IMR-90 (cell line): Measurements from ENCODE around the gene FBXW8. TPM values are rescaled to one million over a fixed set of nuclear protein-coding genes. Genes with fewer than 3 reads are reported as not detected.

ENCODE experiments used
- ATAC-seq: fragments of 200-7000 bp; cut with Tn5 transposase; 2 replicates; pipeline ENCODE4 v1.9.1; 2020; ENCODE audit warnings: low read depth, mild to moderate bottlenecking, moderate library complexity
- BruUV-seq: library from RNA; stranded (reverse); fragments of 400-500 nt; replicated peaks from 2 replicates; lab custom pipeline; 2021; lab: Mats Ljungman, UMichigan
- CTCF ChIA-PET: fragments of 300-600 bp; formaldehyde crosslinking; extraction: SDS; loops from one replicate; lab custom pipeline; 2021; ENCODE audit warnings: antibody characterized with exemption; lab: Yijun Ruan, JAX
- POLR2A ChIA-PET: fragments of 300-600 bp; sonication (Branson Sonifier 250); formaldehyde crosslinking; loops from one replicate; lab custom pipeline; 2022; ENCODE audit warnings: antibody characterized with exemption; ENCODE audit not compliant: unreplicated experiment; lab: Charles Lee
- DNase-seq: peaks from one replicate; pipeline ENCODE4 v3.0.0; 2013
- H2AFZ ChIP-seq: replicated peaks from 2 replicates; pipeline ENCODE3; 2013; ENCODE audit warnings: low read length, mild to moderate bottlenecking; ENCODE audit not compliant: poor library complexity
- H2AK5ac ChIP-seq: 2 replicates; pipeline ENCODE4 v1.6.1; 2013; ENCODE audit warnings: low read depth, low read length, inconsistent platforms
- H2AK9ac ChIP-seq: replicated peaks from 2 replicates; pipeline ENCODE3; 2013; ENCODE audit warnings: mild to moderate bottlenecking, low read depth, low read length, moderate library complexity; ENCODE audit not compliant: poor library complexity
- H2BK120ac ChIP-seq: 2 replicates; pipeline ENCODE4 v1.6.1; 2013; ENCODE audit warnings: low read depth, low read length, inconsistent platforms
- H2BK15ac ChIP-seq: 3 replicates; pipeline ENCODE4 v1.6.1; 2013; ENCODE audit warnings: low read depth, low read length, inconsistent platforms
- H2BK20ac ChIP-seq: 2 replicates; pipeline ENCODE4 v1.6.1; 2013; ENCODE audit warnings: low read depth, mild to moderate bottlenecking, inconsistent platforms, low read length, moderate library complexity
- H2BK5ac ChIP-seq: 2 replicates; pipeline ENCODE4 v1.6.1; 2013; ENCODE audit warnings: mild to moderate bottlenecking, low read depth, low read length, inconsistent platforms; ENCODE audit not compliant: poor library complexity, severe bottlenecking
- H3K14ac ChIP-seq: replicated peaks from 2 replicates; pipeline ENCODE4 v1.6.1; 2013; ENCODE audit warnings: low read depth, low read length, inconsistent platforms
- H3K18ac ChIP-seq: 2 replicates; pipeline ENCODE4 v1.6.1; 2013; ENCODE audit warnings: low read depth, low read length, control low read depth
- H3K23ac ChIP-seq: 2 replicates; pipeline ENCODE4 v1.6.1; 2013; ENCODE audit warnings: low read depth, low read length, inconsistent platforms
- H3K27ac ChIP-seq: 2 replicates; pipeline ENCODE4 v1.5.1; 2013; ENCODE audit warnings: mild to moderate bottlenecking, control low read depth, low read length; ENCODE audit not compliant: insufficient read depth
- H3K27me3 ChIP-seq: 2 replicates; pipeline ENCODE4 v1.6.1; 2013; ENCODE audit warnings: low read length; ENCODE audit not compliant: control insufficient read depth, insufficient read depth
- H3K36me3 ChIP-seq: 2 replicates; pipeline ENCODE4 v1.6.1; 2013; ENCODE audit warnings: low read length, mixed read lengths; ENCODE audit not compliant: control insufficient read depth, insufficient read depth
- H3K4ac ChIP-seq: 2 replicates; pipeline ENCODE4 v1.6.1; 2013; ENCODE audit warnings: low read depth, low read length, inconsistent platforms
- H3K4me1 ChIP-seq: 2 replicates; pipeline ENCODE4 v1.6.1; 2013; ENCODE audit warnings: low read length, mixed read lengths; ENCODE audit not compliant: control insufficient read depth, insufficient read depth
- H3K4me2 ChIP-seq: 2 replicates; pipeline ENCODE4 v1.6.1; 2013; ENCODE audit warnings: low read depth, mild to moderate bottlenecking, control low read depth, low read length, moderate library complexity
- H3K4me3 ChIP-seq: 2 replicates; pipeline ENCODE4 v1.5.1; 2013; ENCODE audit warnings: low read depth, mild to moderate bottlenecking, control low read depth, low read length, moderate library complexity; ENCODE audit not compliant: insufficient read depth
- H3K56ac ChIP-seq: 2 replicates; pipeline ENCODE4 v1.6.1; 2013; ENCODE audit warnings: low read length, inconsistent platforms; ENCODE audit not compliant: insufficient read depth; ENCODE audit errors: extremely low read depth
- H3K79me1 ChIP-seq, 2 experiments: 2 replicates each; pipeline ENCODE4 v1.6.1; 2013; ENCODE audit warnings: low read length in 2 of 2, inconsistent platforms in 1 of 2, low read depth in 1 of 2
- H3K9ac ChIP-seq: 2 replicates; pipeline ENCODE4 v1.6.1; 2013; ENCODE audit warnings: low read depth, low read length, control low read depth
- H3K9me1 ChIP-seq: 2 replicates; pipeline ENCODE4 v1.6.1; 2013; ENCODE audit warnings: low read length, inconsistent platforms; ENCODE audit not compliant: insufficient read depth
- H3K9me3 ChIP-seq: 2 replicates; pipeline ENCODE4 v1.6.1; 2013; ENCODE audit warnings: low read length; ENCODE audit not compliant: control insufficient read depth, insufficient read depth
- H4K20me1 ChIP-seq: 2 replicates; pipeline ENCODE4 v1.6.1; 2013; ENCODE audit warnings: low read length, inconsistent platforms; ENCODE audit not compliant: insufficient read depth
- H4K5ac ChIP-seq: 2 replicates; pipeline ENCODE4 v1.6.1; 2013; ENCODE audit warnings: mild to moderate bottlenecking, low read depth, low read length, control low read depth
- H4K8ac ChIP-seq, 2 experiments: 2 replicates each; pipeline ENCODE4 v1.6.1; 2013; ENCODE audit warnings: low read depth in 2 of 2, low read length in 2 of 2, control low read depth in 1 of 2, inconsistent platforms in 1 of 2
- H4K91ac ChIP-seq: 2 replicates; pipeline ENCODE4 v1.6.1; 2013; ENCODE audit warnings: low read depth, low read length, inconsistent platforms; ENCODE audit not compliant: insufficient read depth
- BHLHE40 ChIP-seq: fragments of 150-350 bp; IDR thresholded peaks from 2 replicates; pipeline ENCODE4 v1.6.1; 2016; ENCODE audit warnings: mild to moderate bottlenecking, low read depth, low read length
- CEBPB ChIP-seq: IDR thresholded peaks from 2 replicates; pipeline ENCODE4 v1.6.1; 2012; ENCODE audit warnings: low read depth, low read length, improper control_type of control experiment
- MAFK ChIP-seq: IDR thresholded peaks from 2 replicates; pipeline ENCODE4 v1.6.1; 2012; ENCODE audit warnings: low read depth, low read length, improper control_type of control experiment
- MXI1 ChIP-seq: IDR thresholded peaks from 2 replicates; pipeline ENCODE4 v1.6.1; 2012; ENCODE audit warnings: low read depth, mild to moderate bottlenecking, low read length, moderate library complexity, borderline replicate concordance
- RAD21 ChIP-seq: IDR thresholded peaks from 2 replicates; pipeline ENCODE4 v1.6.1; 2012; ENCODE audit warnings: low read length, improper control_type of control experiment
- WGBS, 2 experiments: methylation state at CpG; one replicate each; pipeline versions ENCODE4 v1.1.5 to v1.1.7; 2013; ENCODE audit warnings: missing lambda C conversion rate in 2 of 2; ENCODE audit not compliant: insufficient read length in 1 of 2; ENCODE audit errors: extremely low coverage in 2 of 2; 5-methylcytosine and 5-hydroxymethylcytosine counted together
- dilution Hi-C: fragments of 300-500 bp; cut with HindIII; formaldehyde crosslinking; loops from one replicate; pipeline ENCODE4 v1.14.3; 2018; ENCODE audit warnings: low sequenced_read_pairs; ENCODE audit not compliant: unreplicated experiment
- in situ Hi-C: fragments of 300-500 bp; cut with MboI; formaldehyde crosslinking; loops from 3 replicates; pipeline ENCODE4 v1.14.3; 2019; ENCODE audit warnings: low sequenced_read_pairs, inconsistent platforms, mixed read lengths
- intact Hi-C: fragments of 100-400 bp; cut with micrococcal nuclease; formaldehyde crosslinking; loops from 2 replicates; pipeline ENCODE4 v1.10.0; 2022
- polyA plus RNA-seq, 3 experiments: library from polyadenylated mRNA; depleted of rRNA; stranded (reverse); fragments of >200 nt; gene quantifications; 2 replicates each; pipeline ENCODE4 v1.2.3, GENCODE V29; 2012; ENCODE audit warnings: low replicate concordance in 1 of 3
- total RNA-seq: library from RNA; depleted of rRNA; stranded (reverse); fragments of >200 nt; gene quantifications from 2 replicates; pipeline ENCODE4 v1.2.3, GENCODE V29; 2012

Gene FBXW8
- total and polyA plus RNA-seq, 2 of the 4 experiments (the other 2 are of a cell fraction) = 20.3 to 25.8 TPM

DNA sequence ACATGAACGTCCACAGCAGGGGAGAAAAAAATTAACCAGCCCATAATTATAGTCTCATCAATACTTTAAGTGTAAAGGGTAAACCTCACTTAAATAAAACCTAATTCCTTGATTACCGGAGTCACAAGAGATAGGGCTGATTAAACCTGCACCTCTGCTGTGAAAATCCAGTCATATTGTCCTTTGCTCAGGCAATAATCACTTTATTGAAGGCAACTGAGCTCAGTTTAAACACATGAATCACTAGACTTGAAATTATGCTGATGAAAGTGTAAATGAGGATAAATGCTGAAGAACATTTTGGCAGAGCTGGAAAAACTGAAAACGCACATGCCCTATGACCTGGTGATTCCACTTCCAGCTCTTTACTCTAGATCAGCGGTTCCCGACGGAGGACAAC lies 22.9 kb upstream of the FBXW8 start:
- Histone ChIP-seq H3K9ac (no peak overlapping the region), H3K4me3 (no peak overlapping the region), H2BK15ac (no peak overlapping the region), H2BK20ac (no peak overlapping the region), H3K4me2 (no peak overlapping the region), H3K27me3 (peaks cover 34% of the 10 kb centered on the region), H2AK5ac (no peak overlapping the region), H2BK120ac (no peak overlapping the region), H3K18ac (no peak overlapping the region), H3K56ac (no peak overlapping the region), H3K23ac (no peak overlapping the region), H2AFZ (no peak overlapping the region), H3K4me1 (no peaks in the 10 kb centered on the region), H3K36me3 (no peaks in the 10 kb centered on the region), H4K91ac (no peak overlapping the region), H3K4ac (no peak overlapping the region), H2BK5ac (no peak overlapping the region), H3K9me3 (peaks cover 2% of the 10 kb centered on the region; the same call in 1 of the 2 replicates), H3K27ac (no peak overlapping the region), H3K9me1 (no peaks in the 10 kb centered on the region), H2AK9ac (no peak overlapping the region), H4K8ac (no peak overlapping the region), H4K5ac (no peak overlapping the region), H3K79me1 (no peaks in the 10 kb centered on the region), H4K20me1 (no peaks in the 10 kb centered on the region), H3K14ac (no peak overlapping the region)
- ChIA-PET CTCF (interaction anchor here (0.7 kb wide), 1 partner anchor 42 kb away, joined by 5 read pairs; no protein-coding TSS in a partner anchor), POLR2A (no interaction called here)
- no TSS peak for BruUV-seq
- no CpG with 5 or more reads among the region's 6 CpGs for WGBS, 2 experiments
- TF ChIP-seq BHLHE40 = no peak
- no peak for TF ChIP-seq MAFK
- TF ChIP-seq CEBPB = no peak
- no peak for TF ChIP-seq MXI1
- no peak for TF ChIP-seq RAD21
- in situ Hi-C loops (no loop called here), dilution Hi-C loops (no loop called here), intact Hi-C loops (no loop called here)
- DNase-seq (no peak), ATAC-seq (no peak)
